HL-60 (cell line): ENCODE data around the gene TRAPPC3L.

Experiments
- DNase-seq, 2 experiments: peaks; one replicate each; pipeline ENCODE4 v3.0.0-alpha.2; 2010 to 2020; ENCODE audit warnings: low read depth in 1 of 2, low spot score in 1 of 2
- H3K27ac ChIP-seq: fragments of 250-450 bp; sonication (Bioruptor Pico); replicated peaks from 2 replicates; pipeline ENCODE4 v1.5.1; 2020; ENCODE audit warnings: mild to moderate bottlenecking, moderate library complexity
- H3K27me3 ChIP-seq: fragments of 250-450 bp; sonication (Bioruptor Pico); 2 replicates; pipeline ENCODE4 v1.5.1; 2021; ENCODE audit warnings: mild to moderate bottlenecking, moderate library complexity; ENCODE audit not compliant: insufficient read depth, poor library complexity, severe bottlenecking
- H3K4me3 ChIP-seq: replicated peaks from 2 replicates; pipeline ENCODE4 v1.5.1; 2011; ENCODE audit warnings: mild to moderate bottlenecking, control low read depth, low read length; ENCODE audit not compliant: insufficient read depth
- GABPA ChIP-seq: IDR thresholded peaks from 2 replicates; pipeline ENCODE4 v1.6.1; 2012; ENCODE audit warnings: low read depth
- POLR2AphosphoS5 ChIP-seq: IDR thresholded peaks from 2 replicates; pipeline ENCODE4 v1.6.1; 2012; ENCODE audit warnings: low read depth
- SPI1 ChIP-seq: IDR thresholded peaks from 2 replicates; pipeline ENCODE4 v1.6.1; 2012; ENCODE audit warnings: low read depth, mild to moderate bottlenecking, borderline replicate concordance
- TF ChIP-seq, protein P1 (sequence below): IDR thresholded peaks from 2 replicates; pipeline ENCODE4 v1.6.1; 2012; ENCODE audit warnings: low read depth; ENCODE audit not compliant: insufficient replicate concordance
- TF ChIP-seq, protein P2 (sequence below): IDR thresholded peaks from one replicate; pipeline ENCODE4 v1.5.1; 2011; ENCODE audit warnings: low read length, control low read depth, inconsistent platforms; ENCODE audit not compliant: insufficient read depth

Gene TRAPPC3L

GRCh38 chr6:116459927-116460326 lies 85.6 kb downstream of the TRAPPC3L start:
- TF ChIP-seq, protein P1, sequence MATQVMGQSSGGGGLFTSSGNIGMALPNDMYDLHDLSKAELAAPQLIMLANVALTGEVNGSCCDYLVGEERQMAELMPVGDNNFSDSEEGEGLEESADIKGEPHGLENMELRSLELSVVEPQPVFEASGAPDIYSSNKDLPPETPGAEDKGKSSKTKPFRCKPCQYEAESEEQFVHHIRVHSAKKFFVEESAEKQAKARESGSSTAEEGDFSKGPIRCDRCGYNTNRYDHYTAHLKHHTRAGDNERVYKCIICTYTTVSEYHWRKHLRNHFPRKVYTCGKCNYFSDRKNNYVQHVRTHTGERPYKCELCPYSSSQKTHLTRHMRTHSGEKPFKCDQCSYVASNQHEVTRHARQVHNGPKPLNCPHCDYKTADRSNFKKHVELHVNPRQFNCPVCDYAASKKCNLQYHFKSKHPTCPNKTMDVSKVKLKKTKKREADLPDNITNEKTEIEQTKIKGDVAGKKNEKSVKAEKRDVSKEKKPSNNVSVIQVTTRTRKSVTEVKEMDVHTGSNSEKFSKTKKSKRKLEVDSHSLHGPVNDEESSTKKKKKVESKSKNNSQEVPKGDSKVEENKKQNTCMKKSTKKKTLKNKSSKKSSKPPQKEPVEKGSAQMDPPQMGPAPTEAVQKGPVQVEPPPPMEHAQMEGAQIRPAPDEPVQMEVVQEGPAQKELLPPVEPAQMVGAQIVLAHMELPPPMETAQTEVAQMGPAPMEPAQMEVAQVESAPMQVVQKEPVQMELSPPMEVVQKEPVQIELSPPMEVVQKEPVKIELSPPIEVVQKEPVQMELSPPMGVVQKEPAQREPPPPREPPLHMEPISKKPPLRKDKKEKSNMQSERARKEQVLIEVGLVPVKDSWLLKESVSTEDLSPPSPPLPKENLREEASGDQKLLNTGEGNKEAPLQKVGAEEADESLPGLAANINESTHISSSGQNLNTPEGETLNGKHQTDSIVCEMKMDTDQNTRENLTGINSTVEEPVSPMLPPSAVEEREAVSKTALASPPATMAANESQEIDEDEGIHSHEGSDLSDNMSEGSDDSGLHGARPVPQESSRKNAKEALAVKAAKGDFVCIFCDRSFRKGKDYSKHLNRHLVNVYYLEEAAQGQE = no peak
- Histone ChIP-seq H3K4me3 (no peak overlapping the region), H3K27ac (no peak overlapping the region), H3K27me3 (no peaks in the 10 kb centered on the region)
- no peak for DNase-seq

GRCh38 chr6:116458264-116458663 lies 87.2 kb downstream of the TRAPPC3L start:
- Histone ChIP-seq H3K27me3 (no peaks in the 10 kb centered on the region), H3K4me3 (no peak overlapping the region), H3K27ac (no peak overlapping the region)
- no peak for DNase-seq
- no peak for TF ChIP-seq POLR2AphosphoS5
- TF ChIP-seq SPI1 = no peak
- TF ChIP-seq, protein P1 = no peak
- TF ChIP-seq GABPA = no peak
- TF ChIP-seq, protein P2, sequence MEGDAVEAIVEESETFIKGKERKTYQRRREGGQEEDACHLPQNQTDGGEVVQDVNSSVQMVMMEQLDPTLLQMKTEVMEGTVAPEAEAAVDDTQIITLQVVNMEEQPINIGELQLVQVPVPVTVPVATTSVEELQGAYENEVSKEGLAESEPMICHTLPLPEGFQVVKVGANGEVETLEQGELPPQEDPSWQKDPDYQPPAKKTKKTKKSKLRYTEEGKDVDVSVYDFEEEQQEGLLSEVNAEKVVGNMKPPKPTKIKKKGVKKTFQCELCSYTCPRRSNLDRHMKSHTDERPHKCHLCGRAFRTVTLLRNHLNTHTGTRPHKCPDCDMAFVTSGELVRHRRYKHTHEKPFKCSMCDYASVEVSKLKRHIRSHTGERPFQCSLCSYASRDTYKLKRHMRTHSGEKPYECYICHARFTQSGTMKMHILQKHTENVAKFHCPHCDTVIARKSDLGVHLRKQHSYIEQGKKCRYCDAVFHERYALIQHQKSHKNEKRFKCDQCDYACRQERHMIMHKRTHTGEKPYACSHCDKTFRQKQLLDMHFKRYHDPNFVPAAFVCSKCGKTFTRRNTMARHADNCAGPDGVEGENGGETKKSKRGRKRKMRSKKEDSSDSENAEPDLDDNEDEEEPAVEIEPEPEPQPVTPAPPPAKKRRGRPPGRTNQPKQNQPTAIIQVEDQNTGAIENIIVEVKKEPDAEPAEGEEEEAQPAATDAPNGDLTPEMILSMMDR = no peak

GRCh38 chr6:116456927-116457326 lies 88.6 kb downstream of the TRAPPC3L start:
- Histone ChIP-seq H3K27ac (no peak overlapping the region), H3K27me3 (no peaks in the 10 kb centered on the region), H3K4me3 (no peak overlapping the region)
- no peak for TF ChIP-seq SPI1
- no peak for TF ChIP-seq POLR2AphosphoS5
- TF ChIP-seq, protein P2 = no peak
- no peak for TF ChIP-seq GABPA
- TF ChIP-seq, protein P1 = no peak
- DNase-seq = no peak

DNA sequence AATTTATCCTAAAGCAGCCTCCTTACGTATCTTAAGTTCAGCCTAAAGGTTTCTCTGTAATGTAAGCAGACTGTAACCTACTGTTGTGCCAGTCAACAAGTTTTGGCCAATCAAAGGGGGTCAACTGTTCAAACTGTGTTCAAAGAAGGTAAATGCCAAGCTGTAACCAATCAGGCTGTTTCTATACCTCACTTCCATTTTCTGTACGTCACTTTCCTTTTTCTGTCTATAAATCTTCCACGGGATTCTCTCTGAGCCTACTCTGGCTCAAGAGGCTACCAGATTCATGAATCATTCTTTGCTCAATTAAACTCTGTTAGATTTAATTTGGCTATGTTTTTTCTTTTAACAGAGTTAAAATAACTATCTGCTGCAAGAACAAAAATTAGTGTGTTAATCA lies 89.4 kb downstream of the TRAPPC3L start:
- H3K27ac ChIP-seq = no peak overlapping the region
- TF ChIP-seq GABPA = no peak
- TF ChIP-seq, protein P1 = no peak
- TF ChIP-seq POLR2AphosphoS5 = no peak
- no peak for TF ChIP-seq SPI1
- TF ChIP-seq, protein P2 = no peak
- DNase-seq = no peak
- H3K27me3 ChIP-seq = no peaks in the 10 kb centered on the region
- no peak overlapping the region for H3K4me3 ChIP-seq
